Lung (tissue), 12 donors: ENCODE results near the gene ERFL. TPM values are rescaled to one million over a fixed set of nuclear protein-coding genes. Genes with fewer than 3 reads are reported as not detected.
A peak's percentile ranks its signal among the peaks of the same experiment; 100 is the strongest.

ENCODE experiments used
- ATAC-seq: fragments of 200-7000 bp; cut with Tn5 transposase; one replicate; pipeline ENCODE4 v1.9.1; 2020; ENCODE audit warnings: moderate number of reproducible peaks; ENCODE audit not compliant: insufficient read depth, low FRiP score
- DNase-seq, 3 donors: peaks; one replicate each; pipeline ENCODE4 v3.0.0-alpha.2; 2013 to 2017
- H3K27ac ChIP-seq, 2 donors: one replicate each; pipeline ENCODE4 v1.5.1; 2013; ENCODE audit warnings: mild to moderate bottlenecking in 2 of 2, moderate library complexity in 2 of 2, control low read depth in 1 of 2, inconsistent platforms in 1 of 2, low read depth in 1 of 2, low read length in 1 of 2
- H3K27me3 ChIP-seq, 3 donors: one replicate each; pipeline ENCODE4 v1.5.1; 2013; ENCODE audit warnings: low read length in 2 of 3; ENCODE audit not compliant: control insufficient read depth in 3 of 3, insufficient read depth in 3 of 3
- H3K36me3 ChIP-seq, 4 donors: one replicate each; pipeline ENCODE4 v1.5.1; 2013; ENCODE audit warnings: low read length in 4 of 4, mild to moderate bottlenecking in 1 of 4, moderate library complexity in 1 of 4; ENCODE audit not compliant: control insufficient read depth in 4 of 4, insufficient read depth in 4 of 4
- H3K4me1 ChIP-seq, 5 donors: one replicate each; pipeline ENCODE4 v1.5.1; 2013; ENCODE audit warnings: low read length in 5 of 5, mild to moderate bottlenecking in 2 of 5, moderate library complexity in 1 of 5; ENCODE audit not compliant: control insufficient read depth in 5 of 5, insufficient read depth in 5 of 5
- H3K4me3 ChIP-seq: one replicate; pipeline ENCODE4 v1.5.1; 2013; ENCODE audit warnings: mild to moderate bottlenecking, control low read depth, moderate library complexity
- H3K9ac ChIP-seq, 2 donors: one replicate each; pipeline ENCODE4 v1.5.1; 2013; ENCODE audit warnings: low read length in 2 of 2, control low read depth in 1 of 2; ENCODE audit not compliant: insufficient read depth in 1 of 2
- H3K9me3 ChIP-seq, 4 donors: one replicate each; pipeline ENCODE4 v1.5.1; 2013; ENCODE audit warnings: low read length in 3 of 4, mild to moderate bottlenecking in 1 of 4, moderate library complexity in 1 of 4; ENCODE audit not compliant: control insufficient read depth in 4 of 4, insufficient read depth in 3 of 4
- WGBS, 2 donors: extraction: QIAGEN DNeasy Blood & Tissue Kit; methylation state at CpG; one replicate each; pipeline ENCODE4 v1.1.7; 2013; 5-methylcytosine and 5-hydroxymethylcytosine counted together
- polyA plus RNA-seq, 2 donors: library from polyadenylated mRNA; stranded (reverse); fragments of 200-250 nt; gene quantifications; one replicate each; pipeline ENCODE4 v1.2.1, GENCODE V29; 2013
- total RNA-seq, 2 donors: library from RNA; depleted of rRNA in 1 of 2; stranded (reverse); fragments of >200 nt in 1 of 2; gene quantifications; one replicate each; pipeline ENCODE4 v1.2.1, GENCODE V29; 2014 to 2021
- TF ChIP-seq, protein P1 (sequence below): IDR thresholded peaks from 2 replicates; pipeline ENCODE4 v1.5.1; 2012; ENCODE audit warnings: mild to moderate bottlenecking; ENCODE audit errors: control extremely low read depth, extremely low read depth
- donor health status: control.
- donor health status: control.
- donor health status: Bipolar disorder and iron deficiency.
- donor health status: healthy.
- donor health status: DM: yes; HTN: yes; CAD: no.

ERFL gene
- total and polyA plus RNA-seq, 4 donors, result 0.16 to 0.67 (median 0.37) TPM; not detected in 1

DNA sequence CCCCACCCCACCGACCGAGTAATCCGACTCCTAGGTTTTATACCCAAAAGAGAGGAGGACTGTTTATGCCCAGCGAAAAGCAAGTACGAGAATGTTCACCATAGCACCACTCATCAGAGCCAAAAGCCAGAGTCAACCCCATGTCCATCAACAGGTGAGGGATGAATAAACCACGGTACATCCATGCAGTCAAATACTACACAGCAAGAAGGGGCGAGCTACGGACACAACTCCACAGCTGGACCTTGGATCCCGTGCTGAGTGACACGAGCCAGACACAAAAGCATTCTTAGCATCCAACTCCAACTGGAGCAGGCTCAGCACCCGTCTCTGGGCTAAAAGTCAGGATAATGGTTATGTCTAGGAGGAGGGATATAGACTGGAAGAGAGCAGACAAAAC lies 43.1 kb upstream of the ERFL start:
- ATAC-seq (no peak), DNase-seq (no peak)
- TF ChIP-seq, protein P1, sequence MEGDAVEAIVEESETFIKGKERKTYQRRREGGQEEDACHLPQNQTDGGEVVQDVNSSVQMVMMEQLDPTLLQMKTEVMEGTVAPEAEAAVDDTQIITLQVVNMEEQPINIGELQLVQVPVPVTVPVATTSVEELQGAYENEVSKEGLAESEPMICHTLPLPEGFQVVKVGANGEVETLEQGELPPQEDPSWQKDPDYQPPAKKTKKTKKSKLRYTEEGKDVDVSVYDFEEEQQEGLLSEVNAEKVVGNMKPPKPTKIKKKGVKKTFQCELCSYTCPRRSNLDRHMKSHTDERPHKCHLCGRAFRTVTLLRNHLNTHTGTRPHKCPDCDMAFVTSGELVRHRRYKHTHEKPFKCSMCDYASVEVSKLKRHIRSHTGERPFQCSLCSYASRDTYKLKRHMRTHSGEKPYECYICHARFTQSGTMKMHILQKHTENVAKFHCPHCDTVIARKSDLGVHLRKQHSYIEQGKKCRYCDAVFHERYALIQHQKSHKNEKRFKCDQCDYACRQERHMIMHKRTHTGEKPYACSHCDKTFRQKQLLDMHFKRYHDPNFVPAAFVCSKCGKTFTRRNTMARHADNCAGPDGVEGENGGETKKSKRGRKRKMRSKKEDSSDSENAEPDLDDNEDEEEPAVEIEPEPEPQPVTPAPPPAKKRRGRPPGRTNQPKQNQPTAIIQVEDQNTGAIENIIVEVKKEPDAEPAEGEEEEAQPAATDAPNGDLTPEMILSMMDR, result no peak
- no peaks in the 10 kb centered on the region for H3K4me1 ChIP-seq
- no peak overlapping the region for H3K9ac ChIP-seq
- no peak overlapping the region for H3K4me3 ChIP-seq
- H3K9me3 ChIP-seq, result peaks cover 0 to 7% (median 0%) of the 10 kb centered on the region in 4 donors
- no peak overlapping the region for H3K27ac ChIP-seq
- H3K27me3 ChIP-seq, result peaks cover 0 to 5% (median 0%) of the 10 kb centered on the region in 3 donors
- H3K36me3 ChIP-seq, result no peaks in the 10 kb centered on the region
- WGBS, 2 donors, result 84 to 89% methylated on average over 11 of the region's 11 CpGs

DNA sequence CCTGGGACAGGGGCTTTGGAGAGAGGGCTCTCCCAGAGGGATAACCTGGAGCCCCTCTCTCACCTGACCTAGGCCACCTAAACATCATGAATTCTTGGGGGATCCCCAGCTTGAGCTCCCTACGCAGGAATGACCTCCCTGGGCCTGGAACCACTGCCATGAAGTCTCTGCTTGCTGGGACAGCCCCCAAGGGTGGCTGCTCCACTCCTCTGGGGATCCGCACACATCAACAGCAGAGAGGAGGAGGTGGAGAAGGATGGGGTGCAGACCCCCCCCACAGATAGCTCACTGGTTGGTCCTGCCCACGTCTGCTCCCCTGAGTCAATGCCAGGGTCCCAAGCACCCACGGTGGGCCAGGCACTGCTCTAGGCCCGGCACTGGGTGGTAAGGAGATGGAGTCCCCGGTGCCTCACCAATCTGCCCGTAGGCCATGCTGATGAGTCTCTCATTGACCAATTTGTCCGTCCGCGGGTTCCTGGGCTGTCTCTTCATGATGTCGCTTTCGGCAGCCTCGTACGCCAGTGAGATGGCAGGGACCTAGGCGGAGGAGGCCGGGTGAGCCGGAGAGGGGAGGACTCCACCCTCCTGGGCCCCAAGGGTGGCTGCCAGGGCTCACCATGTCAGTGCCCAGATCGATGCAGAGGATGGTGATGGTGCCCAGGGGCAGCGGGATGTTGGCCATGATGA lies 41.7 kb upstream of the ERFL start:
- Histone ChIP-seq H3K9ac (no peak overlapping the region), H3K4me3 (no peak overlapping the region), H3K4me1 (no peaks in the 10 kb centered on the region), H3K9me3 (peaks cover 0 to 7% (median 0%) of the 10 kb centered on the region in 4 donors), H3K36me3 (no peaks in the 10 kb centered on the region), H3K27me3 (peaks cover 0 to 7% (median 0%) of the 10 kb centered on the region in 3 donors), H3K27ac (no peak overlapping the region)
- DNase-seq (no peak), ATAC-seq (no peak)
- 92 to 95% methylated on average over 19 of the region's 19 CpGs for WGBS, 2 donors
- TF ChIP-seq, protein P1, result no peak

DNA sequence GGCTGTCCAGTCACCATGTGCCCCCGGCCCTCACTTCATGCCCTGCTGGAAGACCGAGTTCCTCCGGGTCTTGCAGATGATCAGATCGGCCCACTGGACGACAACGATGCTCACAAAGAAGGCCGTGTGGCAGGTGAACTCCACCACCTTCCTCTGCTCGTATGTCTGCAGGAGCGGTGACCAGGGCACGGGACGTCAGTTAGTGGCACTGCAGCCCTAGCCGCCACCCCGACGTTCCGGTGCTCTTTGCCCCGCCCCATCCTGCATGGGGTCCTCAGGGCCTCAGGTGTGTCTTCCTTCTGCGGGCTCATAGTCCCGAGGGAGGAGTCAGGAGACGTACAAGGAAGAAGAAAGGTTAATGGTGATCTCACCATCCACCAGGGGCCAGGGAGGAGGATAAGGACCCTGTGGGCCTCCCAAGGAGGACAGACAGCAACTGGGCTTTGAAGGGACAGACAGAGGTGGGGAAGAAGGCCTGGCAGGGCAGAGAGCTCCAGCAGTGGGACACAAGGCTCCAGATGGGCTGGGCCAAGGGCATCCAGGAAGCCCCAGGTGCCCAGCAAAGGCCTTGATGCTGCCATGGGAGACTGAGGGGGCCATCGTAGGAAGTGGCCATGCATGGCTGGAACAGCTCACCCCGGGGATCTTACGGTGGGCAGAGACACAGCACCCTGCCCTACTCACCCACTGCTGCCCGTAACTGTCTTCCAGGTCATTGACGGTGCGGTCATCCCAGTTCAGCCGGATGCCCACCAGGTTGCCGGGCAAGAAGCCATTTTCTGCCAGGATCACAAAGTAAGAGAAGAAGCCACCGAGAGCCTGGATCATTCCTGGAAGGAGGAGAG lies 40.7 kb upstream of the ERFL start:
- no peak overlapping the region for H3K27ac ChIP-seq
- H3K36me3 ChIP-seq, result no peaks in the 10 kb centered on the region
- peaks cover 0 to 7% (median 0%) of the 10 kb centered on the region in 4 donors for H3K9me3 ChIP-seq
- ATAC-seq (peak; percentile 27), DNase-seq (no peak)
- no peaks in the 10 kb centered on the region for H3K4me1 ChIP-seq
- WGBS, 2 donors, result 83 to 88% methylated on average over 28 of the region's 28 CpGs
- peaks cover 0 to 7% (median 0%) of the 10 kb centered on the region in 3 donors for H3K27me3 ChIP-seq
- H3K4me3 ChIP-seq, result no peak overlapping the region
- TF ChIP-seq, protein P1, result no peak
- H3K9ac ChIP-seq, result no peak overlapping the region
